ENCODE measurements around the gene GRM8.

- TF ChIP-seq, protein P1, sequence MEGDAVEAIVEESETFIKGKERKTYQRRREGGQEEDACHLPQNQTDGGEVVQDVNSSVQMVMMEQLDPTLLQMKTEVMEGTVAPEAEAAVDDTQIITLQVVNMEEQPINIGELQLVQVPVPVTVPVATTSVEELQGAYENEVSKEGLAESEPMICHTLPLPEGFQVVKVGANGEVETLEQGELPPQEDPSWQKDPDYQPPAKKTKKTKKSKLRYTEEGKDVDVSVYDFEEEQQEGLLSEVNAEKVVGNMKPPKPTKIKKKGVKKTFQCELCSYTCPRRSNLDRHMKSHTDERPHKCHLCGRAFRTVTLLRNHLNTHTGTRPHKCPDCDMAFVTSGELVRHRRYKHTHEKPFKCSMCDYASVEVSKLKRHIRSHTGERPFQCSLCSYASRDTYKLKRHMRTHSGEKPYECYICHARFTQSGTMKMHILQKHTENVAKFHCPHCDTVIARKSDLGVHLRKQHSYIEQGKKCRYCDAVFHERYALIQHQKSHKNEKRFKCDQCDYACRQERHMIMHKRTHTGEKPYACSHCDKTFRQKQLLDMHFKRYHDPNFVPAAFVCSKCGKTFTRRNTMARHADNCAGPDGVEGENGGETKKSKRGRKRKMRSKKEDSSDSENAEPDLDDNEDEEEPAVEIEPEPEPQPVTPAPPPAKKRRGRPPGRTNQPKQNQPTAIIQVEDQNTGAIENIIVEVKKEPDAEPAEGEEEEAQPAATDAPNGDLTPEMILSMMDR (IDR thresholded peaks at IDR 0.05; ENCODE audit: low read length) = no peak
- no peak for TF ChIP-seq EZH2phosphoT487 (IDR thresholded peaks at IDR 0.05; ENCODE audit: low read length)
Measured at GRCh38 chr7:126843336-126843735, 409.4 kb downstream of the GRM8 start.
